DOHH2 (cell line): ENCODE measurements around the gene ITGAE.

Experiments
- H3F3A ChIP-seq: fragments of 200-600 bp; sonication (generic), shearing (Covaris generic); 2 replicates; pipeline ENCODE4 v1.6.0; 2016; ENCODE audit warnings: antibody characterized with exemption, mild to moderate bottlenecking; ENCODE audit not compliant: control insufficient read depth, insufficient read depth
- H3K27ac ChIP-seq: fragments of 200-600 bp; sonication (generic); 2 replicates; pipeline ENCODE4 v1.5.1; 2014; ENCODE audit warnings: low read depth, mild to moderate bottlenecking, low read length, moderate library complexity
- H3K27me3 ChIP-seq: fragments of 200-600 bp; sonication (generic); 2 replicates; pipeline ENCODE4 v1.6.1; 2014; ENCODE audit warnings: mild to moderate bottlenecking, low read length, mixed read lengths; ENCODE audit not compliant: control insufficient read depth
- H3K36me3 ChIP-seq: fragments of 200-600 bp; sonication (generic); 2 replicates; pipeline ENCODE4 v1.6.1; 2014; ENCODE audit warnings: mild to moderate bottlenecking, low read length, moderate library complexity, mixed read lengths; ENCODE audit not compliant: control insufficient read depth
- H3K4me1 ChIP-seq: fragments of 200-600 bp; sonication (generic); 2 replicates; pipeline ENCODE4 v1.6.1; 2014; ENCODE audit warnings: mild to moderate bottlenecking, low read length, mixed read lengths; ENCODE audit not compliant: control insufficient read depth
- H3K4me2 ChIP-seq: fragments of 200-600 bp; sonication (generic); 2 replicates; pipeline ENCODE4 v1.6.0; 2014; ENCODE audit warnings: mild to moderate bottlenecking, low read length, moderate library complexity
- H3K4me3 ChIP-seq: fragments of 200-600 bp; sonication (generic); 2 replicates; pipeline ENCODE4 v1.5.1; 2014; ENCODE audit warnings: mild to moderate bottlenecking, low read length, mixed read lengths
- H3K79me2 ChIP-seq: fragments of 200-600 bp; sonication (generic); 2 replicates; pipeline ENCODE4 v1.6.1; 2014; ENCODE audit warnings: mild to moderate bottlenecking, low read length, mixed read lengths; ENCODE audit not compliant: control insufficient read depth
- H3K9me2 ChIP-seq: fragments of 200-600 bp; sonication (generic); replicated peaks from 2 replicates; pipeline ENCODE4 v1.6.1; 2014; ENCODE audit warnings: mild to moderate bottlenecking, low read length, mixed read lengths; ENCODE audit not compliant: control insufficient read depth
- H3K9me3 ChIP-seq: fragments of 200-600 bp; sonication (generic); 2 replicates; pipeline ENCODE4 v1.6.1; 2014; ENCODE audit warnings: antibody characterized with exemption, low read length, mixed read lengths; ENCODE audit not compliant: control insufficient read depth, insufficient read depth
- H4K20me1 ChIP-seq: fragments of 200-600 bp; sonication (generic); 2 replicates; pipeline ENCODE4 v1.6.0; 2014; ENCODE audit warnings: low read depth, mild to moderate bottlenecking, antibody characterized with exemption, low read length, moderate library complexity; ENCODE audit not compliant: control insufficient read depth, insufficient read depth
- CTCF ChIP-seq: fragments of 200-600 bp; sonication (generic); IDR thresholded peaks from one replicate; pipeline ENCODE4 v1.5.1; 2014; ENCODE audit warnings: antibody characterized with exemption, mild to moderate bottlenecking, low read depth, low read length; ENCODE audit not compliant: poor library complexity, severe bottlenecking
- EZH2phosphoT487 ChIP-seq: fragments of 200-600 bp; sonication (generic); IDR thresholded peaks from 2 replicates; pipeline ENCODE4 v1.6.1; 2017; ENCODE audit warnings: borderline replicate concordance, mild to moderate bottlenecking, antibody characterized with exemption, low read length, moderate library complexity, mixed read lengths

The ITGAE gene

DNA sequence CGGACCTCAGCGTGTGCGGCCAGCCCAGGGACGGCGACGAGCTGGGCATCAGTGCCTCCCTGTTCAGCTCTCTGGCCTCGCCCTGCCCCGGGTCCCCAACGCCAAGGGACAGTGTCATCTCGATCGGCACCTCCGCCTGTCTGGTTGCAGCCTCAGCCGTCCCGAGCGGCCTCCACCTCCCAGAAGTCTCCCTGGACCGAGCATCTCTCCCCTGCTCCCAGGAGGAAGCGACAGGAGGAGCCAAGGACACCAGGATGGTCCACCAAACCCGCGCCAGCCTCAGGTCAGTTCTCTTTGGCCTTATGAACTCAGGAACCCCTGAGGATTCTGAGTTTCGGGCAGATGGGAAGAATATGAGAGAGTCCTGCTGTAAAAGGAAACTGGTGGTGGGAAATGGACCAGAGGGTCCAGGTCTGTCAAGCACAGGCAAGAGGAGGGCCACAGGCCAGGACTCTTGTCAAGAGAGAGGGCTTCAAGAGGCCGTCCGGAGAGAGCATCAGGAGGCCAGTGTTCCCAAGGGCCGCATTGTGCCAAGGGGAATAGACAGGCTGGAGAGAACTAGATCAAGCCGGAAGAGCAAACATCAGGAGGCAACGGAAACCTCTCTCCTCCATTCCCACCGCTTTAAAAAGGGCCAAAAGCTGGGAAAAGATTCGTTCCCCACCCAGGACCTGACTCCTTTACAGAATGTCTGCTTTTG, 76.5 kb downstream of the ITGAE start:
- Histone ChIP-seq H3K9me3 (no peaks in the 10 kb centered on the region), H3K36me3 (peaks cover 75% of the 10 kb centered on the region), H3K4me3 (peak overlapping the region; percentile 80), H3K27me3 (no peaks in the 10 kb centered on the region), H3K4me2 (peak overlapping the region; percentile 93), H4K20me1 (peaks cover 26% of the 10 kb centered on the region), H3K9me2 (no peaks in the 10 kb centered on the region), H3K27ac (peak overlapping the region; percentile 54), H3F3A (0 out of 2 replicates have a peak, but pooled peaks cover 2% of the 10 kb centered on the region), H3K4me1 (peaks cover 67% of the 10 kb centered on the region), H3K79me2 (peaks cover 88% of the 10 kb centered on the region)
- TF ChIP-seq EZH2phosphoT487 (no peak), CTCF (no peak)

- H3K79me2 ChIP-seq = peaks cover 83% of the 10 kb centered on the region
- peaks cover 63% of the 10 kb centered on the region for H3K4me1 ChIP-seq
Observed at GRCh38 chr17:3723556-3724377, 77.2 kb downstream of the ITGAE start, which contains the start of gene HASPIN. Gene HASPIN (plus strand): TSS chr17:3723903. CDS start chr17:3723936, 33 bp downstream.

DNA sequence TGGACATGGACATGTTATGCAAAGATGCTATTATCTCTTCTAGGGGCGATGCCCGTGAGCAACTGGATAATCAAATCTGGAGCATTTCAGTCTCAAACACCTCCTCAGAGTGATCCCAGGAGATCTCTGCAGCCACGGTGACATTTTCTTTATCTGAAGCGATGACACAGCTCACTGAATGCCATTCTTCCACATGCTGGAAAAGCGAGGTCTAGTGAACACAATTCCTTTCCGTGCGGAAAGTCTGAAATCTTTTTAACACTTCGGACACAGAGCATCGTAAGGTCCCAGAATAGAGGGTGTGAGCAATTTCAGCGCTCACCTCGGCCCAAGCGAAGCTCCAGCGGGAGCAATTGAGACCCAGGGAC, 77.8 kb downstream of the ITGAE start:
- H3K4me1 ChIP-seq = peaks cover 63% of the 10 kb centered on the region
- H3K36me3 ChIP-seq = peaks cover 79% of the 10 kb centered on the region
- H3F3A ChIP-seq = 0 out of 2 replicates have a peak, but pooled peaks cover 2% of the 10 kb centered on the region
- TF ChIP-seq CTCF (peak; percentile 18), EZH2phosphoT487 (no peak)
- peak overlapping the region; percentile 93 for H3K4me2 ChIP-seq
- peaks cover 26% of the 10 kb centered on the region for H4K20me1 ChIP-seq
- peak overlapping the region; percentile 54 for H3K27ac ChIP-seq
- H3K9me3 ChIP-seq = no peaks in the 10 kb centered on the region
- peaks cover 77% of the 10 kb centered on the region for H3K79me2 ChIP-seq
- H3K27me3 ChIP-seq = no peaks in the 10 kb centered on the region
- H3K9me2 ChIP-seq = no peaks in the 10 kb centered on the region
- peak overlapping the region; percentile 80 for H3K4me3 ChIP-seq

More at GRCh38 chr17:3723556-3724377, 77.2 kb downstream of the ITGAE start, which contains the start of gene HASPIN:
- H3K4me3 ChIP-seq = peak within 1 kb of the TSS; percentile 80
- 0 out of 2 replicates have a peak, but pooled peaks cover 2% of the 10 kb centered on the region for H3F3A ChIP-seq
- H3K9me3 ChIP-seq = no peaks in the 10 kb centered on the region
- TF ChIP-seq CTCF (no peak), EZH2phosphoT487 (no peak)
- H3K4me2 ChIP-seq = peak within 1 kb of the TSS; percentile 93
- H3K36me3 ChIP-seq = peaks cover 74% of the 10 kb centered on the region
- H4K20me1 ChIP-seq = peaks cover 26% of the 10 kb centered on the region
- peak within 1 kb of the TSS; percentile 54 for H3K27ac ChIP-seq
- no peaks in the 10 kb centered on the region for H3K9me2 ChIP-seq
- H3K27me3 ChIP-seq = no peaks in the 10 kb centered on the region
